SU-DHL-6 (cell line): Measurements from ENCODE around the gene AADACL2.

Experiments used
- H2AFZ ChIP-seq: fragments of 200-600 bp; sonication (generic); 2 replicates; pipeline ENCODE4 v1.6.1; 2014; ENCODE audit warnings: low read depth, mild to moderate bottlenecking, moderate library complexity, mixed read lengths, antibody characterized with exemption, low read length; ENCODE audit not compliant: severe bottlenecking
- H3F3A ChIP-seq: fragments of 200-600 bp; shearing (Covaris generic); 2 replicates; pipeline ENCODE4 v1.6.0; 2016; ENCODE audit warnings: antibody characterized with exemption, mild to moderate bottlenecking; ENCODE audit not compliant: insufficient read depth
- H3K27ac ChIP-seq: fragments of 200-600 bp; sonication (generic); 2 replicates; pipeline ENCODE4 v1.5.1; 2016; ENCODE audit warnings: low read depth, mild to moderate bottlenecking, low read length, moderate library complexity, mixed read lengths
- H3K27me3 ChIP-seq: fragments of 200-600 bp; sonication (generic), shearing (Covaris generic); 2 replicates; pipeline ENCODE4 v1.6.0; 2014; ENCODE audit warnings: mild to moderate bottlenecking, low read length
- H3K36me3 ChIP-seq: fragments of 200-600 bp; sonication (generic); 2 replicates; pipeline ENCODE4 v1.6.1; 2014; ENCODE audit warnings: mild to moderate bottlenecking, low read length, mixed read lengths
- H3K4me2 ChIP-seq: fragments of 300-600, 200-600 bp; shearing (Covaris generic), sonication (generic); 2 replicates; pipeline ENCODE4 v1.6.0; 2014; ENCODE audit warnings: low read length, low read depth, mild to moderate bottlenecking; ENCODE audit not compliant: poor library complexity, severe bottlenecking
- H3K4me3 ChIP-seq: fragments of 200-600 bp; sonication (generic); 2 replicates; pipeline ENCODE4 v1.5.1; 2014; ENCODE audit warnings: antibody characterized with exemption, low read length, mild to moderate bottlenecking, mixed read lengths; ENCODE audit not compliant: insufficient read depth, poor library complexity, severe bottlenecking
- H3K79me2 ChIP-seq: fragments of 200-600 bp; sonication (generic); 2 replicates; pipeline ENCODE4 v1.6.1; 2014; ENCODE audit warnings: mild to moderate bottlenecking, low read length, moderate library complexity; ENCODE audit not compliant: insufficient read depth
- H3K9ac ChIP-seq: fragments of 200-600 bp; sonication (generic); 2 replicates; pipeline ENCODE4 v1.7.0; 2014; ENCODE audit warnings: mild to moderate bottlenecking, low read length
- H3K9me2 ChIP-seq: fragments of 200-600 bp; sonication (generic); replicated peaks from 2 replicates; pipeline ENCODE4 v1.6.1; 2014; ENCODE audit warnings: low read length; ENCODE audit not compliant: insufficient read depth
- H3K9me3 ChIP-seq: fragments of 200-600 bp; sonication (generic); 2 replicates; pipeline ENCODE4 v1.6.1; 2014; ENCODE audit warnings: low read length, mixed read lengths; ENCODE audit not compliant: insufficient read depth
- H4K20me1 ChIP-seq: fragments of 200-600 bp; sonication (generic); 2 replicates; pipeline ENCODE4 v1.6.1; 2014; ENCODE audit warnings: low read depth, mild to moderate bottlenecking, antibody characterized with exemption, low read length, moderate library complexity, mixed read lengths
- CTCF ChIP-seq: fragments of 200-600 bp; sonication (generic); IDR thresholded peaks from one replicate; pipeline ENCODE4 v1.5.1; 2017; ENCODE audit warnings: antibody characterized with exemption, mild to moderate bottlenecking, low read length, moderate library complexity; ENCODE audit not compliant: insufficient read depth, poor library complexity, severe bottlenecking
- EZH2phosphoT487 ChIP-seq: fragments of 200-600 bp; sonication (generic), shearing (Covaris generic); conservative IDR thresholded peaks from 2 replicates; pipeline ENCODE4 v1.6.1; 2018; ENCODE audit warnings: mild to moderate bottlenecking, antibody characterized with exemption, low read length, moderate library complexity, mixed read lengths

The AADACL2 gene

GRCh38 chr3:151775314-151776258 lies 41.9 kb downstream of the AADACL2 start:
- H3K36me3 ChIP-seq, result no peaks in the 10 kb centered on the region
- H2AFZ ChIP-seq, result no peak overlapping the region
- no peaks in the 10 kb centered on the region for H3K9me3 ChIP-seq
- no peaks in the 10 kb centered on the region for H4K20me1 ChIP-seq
- H3K4me2 ChIP-seq, result no peak overlapping the region
- H3K4me3 ChIP-seq, result no peak overlapping the region
- H3K27ac ChIP-seq, result no peak overlapping the region
- no peaks in the 10 kb centered on the region for H3K9me2 ChIP-seq
- TF ChIP-seq CTCF, result no peak
- TF ChIP-seq EZH2phosphoT487, result no peak
- no peaks in the 10 kb centered on the region for H3K27me3 ChIP-seq
- H3F3A ChIP-seq, result no peaks in the 10 kb centered on the region
- H3K9ac ChIP-seq, result no peak overlapping the region
- H3K79me2 ChIP-seq, result no peaks in the 10 kb centered on the region

GRCh38 chr3:151776259-151776740 lies 42.6 kb downstream of the AADACL2 start:
- Histone ChIP-seq H2AFZ (no peak overlapping the region), H3K9ac (no peak overlapping the region), H3K9me3 (no peaks in the 10 kb centered on the region)

GRCh38 chr3:151777880-151778279 lies 44.2 kb downstream of the AADACL2 start:
- H3K4me3 ChIP-seq, result no peak overlapping the region
- H3K27me3 ChIP-seq, result no peaks in the 10 kb centered on the region
- no peak overlapping the region for H2AFZ ChIP-seq
- H4K20me1 ChIP-seq, result no peaks in the 10 kb centered on the region
- no peaks in the 10 kb centered on the region for H3K36me3 ChIP-seq
- no peak overlapping the region for H3K27ac ChIP-seq
- TF ChIP-seq CTCF (no peak), EZH2phosphoT487 (no peak)
- H3K9ac ChIP-seq, result no peak overlapping the region
- H3K9me3 ChIP-seq, result no peaks in the 10 kb centered on the region
- H3K9me2 ChIP-seq, result no peaks in the 10 kb centered on the region
- H3K4me2 ChIP-seq, result no peak overlapping the region
- H3K79me2 ChIP-seq, result no peaks in the 10 kb centered on the region
- no peaks in the 10 kb centered on the region for H3F3A ChIP-seq

More at GRCh38 chr3:151776259-151776740, 42.6 kb downstream of the AADACL2 start:
- H3F3A ChIP-seq, result no peaks in the 10 kb centered on the region
- H3K27ac ChIP-seq, result no peak overlapping the region
- no peaks in the 10 kb centered on the region for H3K9me2 ChIP-seq
- no peaks in the 10 kb centered on the region for H3K79me2 ChIP-seq
- H3K4me3 ChIP-seq, result no peak overlapping the region
- TF ChIP-seq EZH2phosphoT487 (no peak), CTCF (no peak)
- no peaks in the 10 kb centered on the region for H4K20me1 ChIP-seq
- H3K27me3 ChIP-seq, result no peaks in the 10 kb centered on the region
- no peak overlapping the region for H3K4me2 ChIP-seq
- no peaks in the 10 kb centered on the region for H3K36me3 ChIP-seq
